GM21526 (cell line): Measurements from ENCODE around the gene SMPD3.

Experiments used
- ATAC-seq: cut with Tn5 transposase; IDR thresholded peaks from one replicate; pipeline ENCODE4 v1.9.1; 2021; ENCODE audit warnings: moderate library complexity; ENCODE audit not compliant: unreplicated experiment, low FRiP score

The SMPD3 gene

GRCh38 chr16:68361485-68361884 is 86.8 kb downstream of the SMPD3 start:
- no peak for ATAC-seq

DNA sequence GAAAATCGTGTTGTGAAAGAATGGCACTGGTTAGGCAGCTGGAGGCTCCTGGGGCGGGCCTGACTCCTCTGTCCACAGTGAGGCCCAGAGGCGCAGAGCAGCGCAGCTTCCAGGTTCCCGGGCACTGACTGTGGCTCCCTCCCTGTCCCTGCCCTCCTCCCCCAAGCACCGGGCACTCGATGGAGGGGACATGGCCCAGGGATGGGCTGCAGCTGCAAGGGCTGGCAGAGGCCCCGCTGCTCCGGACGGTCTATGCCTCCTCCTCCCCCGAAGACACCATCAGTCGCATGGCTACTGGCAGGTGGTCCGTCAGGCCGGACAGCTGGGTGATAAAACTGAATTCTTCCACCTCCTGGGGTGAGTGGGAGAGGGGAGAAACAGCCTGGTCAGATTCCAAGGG is 87.4 kb downstream of the SMPD3 start:
- no peak for ATAC-seq

GRCh38 chr16:68360547-68360946 is 87.8 kb downstream of the SMPD3 start:
- no peak for ATAC-seq

DNA sequence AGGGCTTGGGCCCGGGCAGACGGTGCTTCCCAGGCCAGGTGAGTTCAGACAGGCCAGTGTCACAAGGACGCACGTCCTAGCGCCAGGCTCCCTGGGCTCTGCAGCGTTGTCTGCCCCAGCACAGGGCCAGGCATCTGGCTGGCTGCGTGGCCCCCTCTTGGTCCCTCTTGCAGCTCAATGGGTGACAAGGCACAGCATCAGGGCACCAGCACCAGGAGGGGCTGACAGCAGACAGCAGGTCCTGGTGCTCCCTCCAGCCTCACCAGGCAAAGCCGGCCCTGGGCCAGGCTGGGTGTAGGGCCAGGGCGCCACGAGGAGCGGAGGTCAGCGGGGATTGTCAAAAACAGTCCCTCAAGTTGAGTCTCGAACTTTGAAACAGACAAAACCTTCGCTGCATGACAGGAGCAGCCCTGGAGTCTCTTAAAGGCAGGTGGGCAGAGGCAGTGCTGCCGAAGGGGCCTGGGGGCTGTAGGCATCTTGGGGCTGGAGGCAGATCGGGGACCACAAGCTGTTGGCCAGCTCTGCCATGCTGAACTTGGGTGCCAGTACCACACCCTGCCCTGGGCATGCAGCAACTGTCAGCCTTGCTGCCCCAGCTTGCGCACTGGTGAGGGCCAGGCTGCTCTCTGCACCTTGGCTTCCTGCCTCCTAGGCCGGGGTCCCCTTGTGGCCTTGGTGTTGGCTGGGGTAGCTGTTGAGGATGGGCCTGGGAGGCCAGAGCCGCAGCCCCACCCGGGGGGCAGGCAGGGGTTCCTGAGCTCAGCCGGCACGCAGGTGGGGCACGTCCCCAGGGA is 88.7 kb downstream of the SMPD3 start:
- no peak for ATAC-seq

GRCh38 chr16:68358951-68359350 is 89.4 kb downstream of the SMPD3 start:
- no peak for ATAC-seq

DNA sequence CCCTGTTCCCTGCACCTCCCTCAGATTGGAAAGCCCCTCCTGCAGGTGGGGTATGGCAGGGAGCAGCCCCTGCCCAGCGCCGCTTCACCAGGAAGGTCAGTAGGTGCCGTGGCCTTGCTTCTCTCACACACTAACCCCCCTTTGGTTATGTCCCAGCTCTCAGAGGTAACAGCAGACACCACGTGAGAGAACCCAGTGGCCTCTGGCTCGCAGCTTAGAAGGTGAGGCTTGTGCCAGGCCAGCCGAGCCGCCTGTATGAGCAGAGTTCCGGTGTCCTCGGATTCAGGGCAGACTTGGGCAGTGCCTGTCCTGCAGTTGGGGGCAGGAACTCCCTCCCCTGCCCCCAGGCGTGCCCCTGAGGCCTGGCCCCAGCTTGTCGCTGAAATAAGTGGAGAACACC is 90.4 kb downstream of the SMPD3 start:
- ATAC-seq: no peak

DNA sequence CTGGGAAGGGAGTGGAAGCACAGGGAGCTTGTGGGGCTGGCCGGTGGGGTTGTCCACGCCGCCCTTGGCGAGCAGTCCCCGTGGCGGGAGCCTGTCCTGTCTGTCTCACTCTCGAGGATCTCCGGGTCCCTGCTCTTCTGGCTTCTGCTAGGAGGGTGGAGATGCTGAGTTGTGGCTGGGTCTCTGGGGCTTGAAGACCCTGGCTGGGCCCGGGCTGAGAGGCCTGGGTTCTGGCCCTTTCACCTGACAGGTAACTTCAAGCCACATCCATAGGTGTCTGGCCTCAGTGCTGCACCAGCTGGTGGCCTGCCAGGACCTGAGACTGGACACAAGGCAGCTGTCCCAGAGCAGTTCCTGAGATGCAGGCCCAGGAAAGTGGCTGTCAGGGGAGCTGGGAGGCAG is 90.8 kb downstream of the SMPD3 start:
- no peak for ATAC-seq

DNA sequence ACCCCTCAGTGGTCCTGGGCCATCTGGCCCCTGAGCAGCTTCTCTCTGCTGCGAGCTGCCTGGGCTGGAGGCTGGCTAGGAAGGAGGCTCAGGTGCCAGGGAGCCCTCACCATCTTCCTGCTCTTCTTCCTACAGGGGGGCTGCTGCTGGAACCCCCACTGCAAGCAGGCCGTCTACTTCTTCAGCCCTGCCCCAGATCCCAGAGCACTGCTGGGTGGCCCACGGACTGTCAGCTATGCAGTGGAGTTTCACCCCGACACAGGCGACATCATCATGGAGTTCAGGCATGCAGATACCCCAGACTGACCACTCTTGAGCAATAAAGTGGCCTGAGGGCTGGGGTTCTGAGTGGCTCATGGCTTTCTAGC is 91.4 kb downstream of the SMPD3 start:
- no peak for ATAC-seq

GRCh38 chr16:68356249-68356918 is 91.9 kb downstream of the SMPD3 start:
- no peak for ATAC-seq

DNA sequence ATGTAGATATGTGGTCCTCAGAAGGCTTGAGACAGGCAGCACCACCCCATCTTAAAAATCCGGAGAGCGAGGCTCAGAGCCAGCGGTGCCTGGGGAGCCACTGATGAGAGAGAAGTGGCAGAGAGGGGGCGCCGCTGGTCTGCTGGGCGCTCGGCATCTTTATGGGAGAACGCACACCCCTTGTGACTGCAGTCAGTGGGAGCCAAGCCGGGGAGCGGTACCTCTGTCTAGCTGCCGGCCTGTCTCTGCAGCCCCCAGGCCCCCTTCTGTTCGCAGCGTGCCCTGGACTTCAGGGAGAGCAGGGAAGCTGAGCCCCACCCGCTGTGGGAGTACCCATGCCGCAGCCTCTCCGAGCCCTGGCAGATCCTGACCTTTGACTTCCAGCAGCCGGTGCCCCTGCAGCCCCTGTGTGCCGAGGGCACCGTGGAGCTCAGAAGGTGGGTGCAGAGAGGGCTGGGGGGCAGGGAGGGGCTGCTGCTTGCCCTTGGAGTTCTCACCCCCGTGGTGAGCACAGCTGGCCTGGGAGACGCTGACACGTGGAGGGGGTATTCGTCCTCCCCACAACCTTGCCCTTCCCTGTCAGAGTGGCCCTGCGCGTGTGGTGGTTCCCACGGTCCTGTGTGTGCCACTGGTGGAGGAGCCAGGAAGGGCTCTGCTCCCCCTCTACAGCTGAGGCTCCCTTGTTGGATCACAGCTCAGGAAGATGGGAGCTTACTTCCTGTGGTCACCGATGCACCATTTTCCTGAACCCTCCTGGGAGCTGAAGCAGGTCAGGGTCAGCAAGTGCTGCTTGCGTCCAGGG is 92.7 kb downstream of the SMPD3 start:
- no peak for ATAC-seq

- ATAC-seq: no peak
Measured at GRCh38 chr16:68354816-68355215, 93.5 kb downstream of the SMPD3 start.

DNA sequence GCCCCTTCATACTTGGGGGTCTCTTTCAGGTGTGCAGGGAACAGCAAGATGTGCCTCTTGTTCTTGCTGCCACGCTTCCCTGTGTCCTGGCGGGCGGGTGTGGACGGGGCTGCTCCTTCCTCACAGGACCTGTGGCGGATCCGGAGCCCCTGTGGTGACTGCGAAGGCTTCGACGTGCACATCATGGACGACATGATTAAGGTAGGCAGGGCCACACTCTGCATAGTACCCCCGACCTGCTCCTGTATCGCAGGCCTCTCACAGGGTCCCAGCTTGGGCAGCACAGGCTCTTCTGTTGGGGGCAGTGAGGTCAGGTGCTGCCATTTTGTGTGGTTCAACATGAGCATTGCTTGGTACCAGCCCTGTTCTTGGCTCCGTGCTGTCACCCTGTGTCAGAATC is 94.9 kb downstream of the SMPD3 start:
- no peak for ATAC-seq

DNA sequence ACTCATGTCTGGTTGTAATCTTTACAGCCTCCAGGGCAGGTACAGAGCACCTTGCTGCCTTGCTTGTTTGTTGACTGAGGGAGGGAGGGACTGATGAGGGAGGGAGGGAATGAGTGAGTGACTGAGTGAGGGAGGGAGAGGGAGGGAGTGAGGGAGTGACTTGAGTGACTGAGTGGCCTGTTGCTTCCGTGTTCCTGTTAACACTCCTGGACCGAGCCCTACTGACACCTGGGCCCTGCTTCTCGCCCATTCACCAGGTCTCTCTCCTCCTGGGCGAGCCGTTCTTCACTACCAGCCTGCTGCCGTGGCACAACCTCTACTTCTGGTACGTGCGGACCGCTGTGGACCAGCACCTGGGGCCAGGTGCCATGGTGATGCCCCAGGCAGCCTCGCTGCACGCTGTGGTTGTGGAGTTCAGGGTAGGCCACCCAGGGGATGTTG is 96.3 kb downstream of the SMPD3 start:
- ATAC-seq: no peak

- ATAC-seq: no peak
Measured at GRCh38 chr16:68351463-68351862, 96.8 kb downstream of the SMPD3 start.

DNA sequence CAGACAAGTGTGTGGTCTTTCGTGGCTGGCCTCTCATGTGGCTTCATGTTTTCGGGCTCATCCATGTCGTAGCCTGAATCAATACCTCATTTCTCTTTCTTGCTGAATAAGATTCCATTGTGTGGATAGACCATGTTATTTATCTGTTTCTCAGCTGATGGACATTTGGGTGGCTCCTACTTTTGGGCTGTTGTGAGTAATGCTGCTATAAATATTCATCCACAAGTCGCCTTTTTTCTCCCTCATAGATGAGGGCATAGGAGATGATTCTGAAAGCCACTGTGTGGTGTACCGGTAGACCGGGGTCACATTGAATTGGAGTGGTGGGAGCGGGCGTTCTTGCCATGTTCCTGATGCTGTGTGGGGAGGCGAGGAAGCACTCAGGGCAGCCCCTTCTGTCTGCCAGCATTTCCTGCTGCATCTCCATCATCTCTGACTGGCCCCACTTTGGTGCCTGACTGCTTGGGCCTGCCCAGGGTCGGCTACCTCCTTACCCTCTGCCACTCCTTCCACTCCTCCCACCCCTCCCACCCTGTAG is 97.4 kb downstream of the SMPD3 start:
- ATAC-seq: no peak

DNA sequence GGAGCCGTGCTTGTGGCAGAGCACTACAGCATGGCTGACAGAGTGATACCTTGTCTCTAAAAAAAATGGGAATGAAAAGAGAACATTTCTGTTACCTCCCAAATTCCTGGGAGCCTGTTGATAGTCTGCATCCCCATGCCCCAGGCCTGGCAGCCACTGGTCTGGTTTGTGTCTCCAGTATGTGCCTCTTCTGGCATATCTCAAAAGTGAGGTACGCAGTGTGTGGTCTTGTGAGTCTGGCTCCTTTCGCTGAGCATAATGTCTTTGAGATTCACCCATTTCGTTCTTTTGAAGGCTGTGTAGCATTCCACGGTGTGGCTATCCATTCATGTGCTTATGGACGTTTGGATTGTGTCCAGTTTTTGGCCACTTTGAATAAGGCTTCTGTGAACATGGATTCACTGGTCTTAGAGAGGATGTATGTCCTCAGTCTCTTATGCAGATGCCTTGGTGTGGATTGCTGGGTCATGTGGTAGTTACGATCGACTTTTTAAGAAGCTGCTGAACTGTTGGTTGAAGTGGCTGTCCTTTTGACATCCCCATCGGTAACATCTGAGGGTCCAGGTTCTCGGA is 98.4 kb downstream of the SMPD3 start:
- no peak for ATAC-seq

GRCh38 chr16:68348639-68349445 is 99.5 kb downstream of the SMPD3 start:
- no peak for ATAC-seq

GRCh38 chr16:68347605-68348004 is 100.7 kb downstream of the SMPD3 start:
- no peak for ATAC-seq

- no peak for ATAC-seq
Measured at GRCh38 chr16:68346892-68347480, 101.3 kb downstream of the SMPD3 start.
